Activated CD4-positive, alpha-beta T cell treated with anti-CD3 and anti-CD28 coated beads, Interleukin-2, amount 50 U/mL, for 16 hours (primary cell): ENCODE data around the gene TAF3.

Experiments
- DNase-seq: peaks from one replicate; pipeline ENCODE4 v3.0.0-alpha.2; 2020

Gene TAF3

GRCh38 chr10:7942316-7942715 lies 124.0 kb downstream of the TAF3 start:
- no peak for DNase-seq

- DNase-seq = no peak
These were observed 124.6 kb downstream of the TAF3 start for GRCh38 chr10:7942859-7943258.

- DNase-seq = no peak
These were observed 125.8 kb downstream of the TAF3 start for GRCh38 chr10:7944215-7944480.

- no peak for DNase-seq
These were observed 126.2 kb downstream of the TAF3 start for GRCh38 chr10:7944537-7944936.

- DNase-seq = no peak
These were observed 126.7 kb downstream of the TAF3 start for GRCh38 chr10:7945034-7945433.

GRCh38 chr10:7945469-7946187 lies 127.3 kb downstream of the TAF3 start:
- no peak for DNase-seq

- DNase-seq = no peak
These were observed 130.2 kb downstream of the TAF3 start for GRCh38 chr10:7948371-7949000.

GRCh38 chr10:7950981-7951847 lies 132.9 kb downstream of the TAF3 start:
- DNase-seq = no peak

- no peak for DNase-seq
These were observed 134.0 kb downstream of the TAF3 start for GRCh38 chr10:7952266-7952665.

GRCh38 chr10:7953447-7953846 lies 135.1 kb downstream of the TAF3 start:
- DNase-seq = no peak

GRCh38 chr10:7955446-7955845 lies 137.1 kb downstream of the TAF3 start:
- DNase-seq = no peak

GRCh38 chr10:7956508-7956907 lies 138.2 kb downstream of the TAF3 start:
- peak; percentile 45 for DNase-seq

GRCh38 chr10:7957591-7957990 lies 139.3 kb downstream of the TAF3 start:
- no peak for DNase-seq

GRCh38 chr10:7958442-7958841 lies 140.1 kb downstream of the TAF3 start:
- no peak for DNase-seq

- DNase-seq = no peak
These were observed 141.8 kb downstream of the TAF3 start for GRCh38 chr10:7960108-7960507.

GRCh38 chr10:7962592-7962991 lies 144.3 kb downstream of the TAF3 start:
- DNase-seq = no peak

- no peak for DNase-seq
These were observed 147.2 kb downstream of the TAF3 start for GRCh38 chr10:7965457-7965856.

- DNase-seq = no peak
These were observed 148.7 kb downstream of the TAF3 start for GRCh38 chr10:7967035-7967434.

- no peak for DNase-seq
These were observed 150.3 kb downstream of the TAF3 start for GRCh38 chr10:7968510-7969112.

- DNase-seq = no peak
These were observed 151.3 kb downstream of the TAF3 start for GRCh38 chr10:7969623-7970022.

- DNase-seq = no peak
These were observed 153.6 kb downstream of the TAF3 start for GRCh38 chr10:7971949-7972348.

GRCh38 chr10:7972367-7972766 lies 154.1 kb downstream of the TAF3 start:
- no peak for DNase-seq

- no peak for DNase-seq
These were observed 161.9 kb downstream of the TAF3 start for GRCh38 chr10:7980196-7980595.

GRCh38 chr10:7982727-7983126 lies 164.4 kb downstream of the TAF3 start:
- no peak for DNase-seq
